Peyer's patch (tissue), 4 donors: ENCODE results near the gene MASTL. TPM values are rescaled to one million over a fixed set of nuclear protein-coding genes. Genes with fewer than 3 reads are reported as not detected.

Experiments used
- DNase-seq, 3 donors: peaks; one replicate each; pipeline ENCODE4 v3.0.0-alpha.2; 2017 to 2019
- H3K27ac ChIP-seq, 4 donors: fragments of 200-600 bp; sonication (generic); one replicate each; pipeline ENCODE4 v1.5.1; 2016 to 2019
- H3K27me3 ChIP-seq, 2 donors: fragments of 200-600 bp; sonication (generic); one replicate each; pipeline ENCODE4 v1.5.1; 2019
- H3K36me3 ChIP-seq, 3 donors: fragments of 200-600 bp; sonication (generic); one replicate each; pipeline ENCODE4 v1.5.1; 2016 to 2019
- H3K4me1 ChIP-seq, 4 donors: fragments of 200-600 bp; sonication (generic); one replicate each; pipeline ENCODE4 v1.5.1; 2016 to 2019
- H3K4me3 ChIP-seq, 4 donors: fragments of 200-600 bp; sonication (generic); 1 replicate in 3 of 4; 2 replicates in 1 of 4; pipeline ENCODE4 v1.5.1; 2016 to 2019; ENCODE audit warnings: mild to moderate bottlenecking in 1 of 4
- H3K9me3 ChIP-seq, 4 donors: fragments of 200-600 bp; sonication (generic); one replicate each; pipeline ENCODE4 v1.5.1; 2016 to 2019; ENCODE audit warnings: mild to moderate bottlenecking in 1 of 4
- CTCF ChIP-seq, 6 experiments: fragments of 450-650 bp in 4 of 6; fragments of 200-600 bp in 2 of 6; sonication (generic) in 1 of 6; IDR thresholded peaks; one replicate each; pipeline ENCODE4 v1.5.1; 2017 to 2019; ENCODE audit warnings: antibody characterized with exemption in 6 of 6, mild to moderate bottlenecking in 3 of 6, moderate library complexity in 1 of 6
- POLR2A ChIP-seq, 2 donors: fragments of 450-650 bp; IDR thresholded peaks; one replicate each; pipeline ENCODE4 v1.5.1; 2017; ENCODE audit warnings: antibody characterized with exemption in 2 of 2, mild to moderate bottlenecking in 2 of 2, moderate library complexity in 2 of 2
- total RNA-seq, 4 donors: library from RNA; depleted of rRNA; stranded (reverse); fragments of >200 nt; gene quantifications; one replicate each; pipeline ENCODE4 v1.1.0, GENCODE V29; 2016

Gene MASTL
- total RNA-seq, 4 donors from 2014 or later, result 9.8 to 14.4 (median 11.0) TPM

- no peaks in the 10 kb centered on the region for H3K9me3 ChIP-seq
- H3K27me3 ChIP-seq, result no peaks in the 10 kb centered on the region
- TF ChIP-seq POLR2A (IDR thresholded peaks at IDR 0.05) (no peak), CTCF (IDR thresholded peaks at IDR 0.05) (no peak)
- H3K4me1 ChIP-seq, result no peaks in the 10 kb centered on the region
- peaks cover 0 to 30% (median 0%) of the 10 kb centered on the region in 3 donors for H3K36me3 ChIP-seq
- no peak for DNase-seq
- no peak overlapping the region for H3K27ac ChIP-seq
- no peak overlapping the region for H3K4me3 ChIP-seq
These were observed 33.7 kb downstream of the MASTL start for GRCh38 chr10:27188897-27189296.

GRCh38 chr10:27190508-27190907, 35.4 kb downstream of the MASTL start:
- TF ChIP-seq CTCF (IDR thresholded peaks at IDR 0.05), result no peak
- TF ChIP-seq POLR2A (IDR thresholded peaks at IDR 0.05), result no peak
- H3K4me3 ChIP-seq, result no peak overlapping the region
- H3K9me3 ChIP-seq, result no peaks in the 10 kb centered on the region
- DNase-seq, result no peak
- H3K36me3 ChIP-seq, result peaks cover 0 to 22% (median 0%) of the 10 kb centered on the region in 3 donors
- no peaks in the 10 kb centered on the region for H3K4me1 ChIP-seq
- no peaks in the 10 kb centered on the region for H3K27me3 ChIP-seq
- no peak overlapping the region for H3K27ac ChIP-seq

- Histone ChIP-seq H3K27me3 (no peaks in the 10 kb centered on the region), H3K4me1 (no peaks in the 10 kb centered on the region), H3K4me3 (no peak overlapping the region), H3K9me3 (no peaks in the 10 kb centered on the region), H3K36me3 (peaks cover 0 to 26% (median 0%) of the 10 kb centered on the region in 3 donors), H3K27ac (no peak overlapping the region)
- TF ChIP-seq CTCF (IDR thresholded peaks at IDR 0.05), result no peak
- TF ChIP-seq POLR2A (IDR thresholded peaks at IDR 0.05), result no peak
- no peak for DNase-seq
These were observed 37.1 kb downstream of the MASTL start for GRCh38 chr10:27192284-27192683.

GRCh38 chr10:27197980-27198620, 42.9 kb downstream of the MASTL start:
- H3K36me3 ChIP-seq, result peaks cover 0 to 78% (median 0%) of the 10 kb centered on the region in 3 donors
- DNase-seq, result no peak
- H3K27ac ChIP-seq, result no peak overlapping the region

GRCh38 chr10:27203806-27204205, 48.7 kb downstream of the MASTL start:
- peaks cover 0 to 95% (median 0%) of the 10 kb centered on the region in 3 donors for H3K36me3 ChIP-seq
- no peak for DNase-seq
- H3K9me3 ChIP-seq, result no peaks in the 10 kb centered on the region
- H3K4me1 ChIP-seq, result no peaks in the 10 kb centered on the region
- H3K27me3 ChIP-seq, result no peaks in the 10 kb centered on the region
- H3K4me3 ChIP-seq, result no peak overlapping the region
- no peak overlapping the region for H3K27ac ChIP-seq
- TF ChIP-seq CTCF (IDR thresholded peaks at IDR 0.05) (no peak), POLR2A (IDR thresholded peaks at IDR 0.05) (no peak)

More at GRCh38 chr10:27197980-27198620, 42.9 kb downstream of the MASTL start:
- TF ChIP-seq CTCF (IDR thresholded peaks at IDR 0.05) (no peak), POLR2A (IDR thresholded peaks at IDR 0.05) (no peak)
- Histone ChIP-seq H3K27me3 (no peaks in the 10 kb centered on the region), H3K4me3 (no peak overlapping the region), H3K9me3 (no peaks in the 10 kb centered on the region), H3K4me1 (no peaks in the 10 kb centered on the region)
